AG04449 (cell line): Measurements from ENCODE around the gene ZKSCAN3.
"Not testable (repeated sequence)": the region's sequence is repeated elsewhere in the genome, so short reads cannot be mapped to it uniquely, and the experiment has no call there.

ENCODE experiments used
- CTCF ChIA-PET: fragments of 350-600 bp; formaldehyde crosslinking; extraction: SDS; loops from one replicate; lab custom pipeline; 2021; ENCODE audit warnings: antibody characterized with exemption; lab: Yijun Ruan, JAX
- POLR2A ChIA-PET: fragments of 400-600, 350-600 bp; formaldehyde crosslinking; extraction: SDS; loops from one replicate; lab custom pipeline; 2020; ENCODE audit warnings: antibody characterized with exemption, inconsistent platforms; lab: Yijun Ruan, JAX
- DNase-seq: peaks from one replicate; pipeline ENCODE4 v3.0.0-alpha.2; 2010; ENCODE audit warnings: low read depth, low spot score
- H3K4me3 ChIP-seq: 2 replicates; pipeline ENCODE4 v1.5.1; 2011; ENCODE audit warnings: low read depth, mild to moderate bottlenecking, control low read depth, low read length
- CTCF ChIP-seq: IDR thresholded peaks from one replicate; pipeline ENCODE4 v1.5.1; 2011; ENCODE audit warnings: mild to moderate bottlenecking, moderate library complexity, low read length, control low read depth, inconsistent platforms; ENCODE audit not compliant: insufficient read depth; ENCODE audit errors: missing control alignments

ZKSCAN3 gene

GRCh38 chr6:28393912-28394662, 44.3 kb downstream of the ZKSCAN3 start:
- TF ChIP-seq CTCF, result peak; percentile 8
- H3K4me3 ChIP-seq, result no peak overlapping the region
- ChIA-PET CTCF (interaction anchor here (0.8 to 2.9 kb wide), 6 partner anchors 10 to 280 kb away, joined by 3 to 16 read pairs (median 3); partner anchors contain the start of gene ZKSCAN8), POLR2A (no interaction called here)
- no peak for DNase-seq

- ChIA-PET POLR2A (no interaction called here), CTCF (interaction anchor here (1.2 to 2.9 kb wide), 4 partner anchors 12 to 620 kb away, joined by 3 to 10 read pairs (median 4); no protein-coding TSS in a partner anchor)
- no peak overlapping the region for H3K4me3 ChIP-seq
- no peak for TF ChIP-seq CTCF
- no peak for DNase-seq
These were observed 46.2 kb downstream of the ZKSCAN3 start for GRCh38 chr6:28395918-28396317.

GRCh38 chr6:28399350-28400121, 49.8 kb downstream of the ZKSCAN3 start, which contains the start of gene ZSCAN12:
Gene ZSCAN12 (minus strand): TSS chr6:28399747. CDS start chr6:28398405, 1,342 bp downstream.
- TF ChIP-seq CTCF, result peak; percentile 74
- peak; percentile 29 for DNase-seq
- ChIA-PET CTCF (interaction anchor here (0.7 to 1.4 kb wide), 4 partner anchors 16 to 258 kb away, joined by 3 to 5 read pairs (median 4); partner anchors contain the start of gene ZKSCAN8), POLR2A (no interaction called here)
- H3K4me3 ChIP-seq, result peak within 1 kb of the TSS; percentile 97

GRCh38 chr6:28400122-28400451, 50.3 kb downstream of the ZKSCAN3 start:
- peak overlapping the region; percentile 97 for H3K4me3 ChIP-seq
- TF ChIP-seq CTCF, result no peak
- DNase-seq, result no peak
- ChIA-PET CTCF (no interaction called here), POLR2A (no interaction called here)

GRCh38 chr6:28401172-28401571, 51.4 kb downstream of the ZKSCAN3 start:
- TF ChIP-seq CTCF, result no peak
- ChIA-PET CTCF (no interaction called here), POLR2A (no interaction called here)
- DNase-seq, result no peak
- no peak overlapping the region for H3K4me3 ChIP-seq

- ChIA-PET CTCF (interaction anchor here (1.1 kb wide), 1 partner anchor 10 kb away, joined by 3 read pairs; no protein-coding TSS in a partner anchor), POLR2A (no interaction called here)
- no peak for DNase-seq
- no peak overlapping the region for H3K4me3 ChIP-seq
- no peak for TF ChIP-seq CTCF
These were observed 52.5 kb downstream of the ZKSCAN3 start for GRCh38 chr6:28402197-28402596.

GRCh38 chr6:28403923-28404322, 54.2 kb downstream of the ZKSCAN3 start:
- H3K4me3 ChIP-seq, POLR2A ChIA-PET, CTCF ChIA-PET, DNase-seq: not testable (repeated sequence)
